Central memory CD8-positive, alpha-beta T cell (primary cell): ENCODE measurements around the gene PFKFB2.

Experiments used
- ATAC-seq: fragments of 150-1000 bp; cut with Tn5 transposase; replicated peaks from 2 replicates; pipeline ENCODE4 v1.10.0; 2022; ENCODE audit warnings: mild to moderate bottlenecking, moderate FRiP score, moderate number of reproducible peaks; ENCODE audit not compliant: poor library complexity, severe bottlenecking; ENCODE audit errors: extremely low read depth
- DNase-seq, 2 donors: peaks; one replicate each; pipeline ENCODE4 v3.0.0; 2021; ENCODE audit warnings: low spot score in 2 of 2
- H3K27ac Mint-ChIP-seq: one replicate; pipeline ENCODE4 v1.8.0; 2022; ENCODE audit warnings: low read depth, mild to moderate bottlenecking, moderate library complexity, mixed read lengths
- H3K27me3 Mint-ChIP-seq: one replicate; pipeline ENCODE4 v1.8.0; 2022; ENCODE audit warnings: mixed read lengths
- H3K36me3 Mint-ChIP-seq: one replicate; pipeline ENCODE4 v1.8.0; 2022; ENCODE audit warnings: mild to moderate bottlenecking, moderate library complexity, mixed read lengths; ENCODE audit not compliant: insufficient read depth
- H3K4me1 Mint-ChIP-seq: one replicate; pipeline ENCODE4 v1.8.0; 2022; ENCODE audit warnings: mixed read lengths
- H3K4me3 Mint-ChIP-seq: one replicate; pipeline ENCODE4 v1.8.0; 2022; ENCODE audit warnings: mild to moderate bottlenecking, moderate library complexity, mixed read lengths
- H3K9me3 Mint-ChIP-seq: one replicate; pipeline ENCODE4 v1.8.0; 2022; ENCODE audit warnings: mixed read lengths

Gene PFKFB2

DNA sequence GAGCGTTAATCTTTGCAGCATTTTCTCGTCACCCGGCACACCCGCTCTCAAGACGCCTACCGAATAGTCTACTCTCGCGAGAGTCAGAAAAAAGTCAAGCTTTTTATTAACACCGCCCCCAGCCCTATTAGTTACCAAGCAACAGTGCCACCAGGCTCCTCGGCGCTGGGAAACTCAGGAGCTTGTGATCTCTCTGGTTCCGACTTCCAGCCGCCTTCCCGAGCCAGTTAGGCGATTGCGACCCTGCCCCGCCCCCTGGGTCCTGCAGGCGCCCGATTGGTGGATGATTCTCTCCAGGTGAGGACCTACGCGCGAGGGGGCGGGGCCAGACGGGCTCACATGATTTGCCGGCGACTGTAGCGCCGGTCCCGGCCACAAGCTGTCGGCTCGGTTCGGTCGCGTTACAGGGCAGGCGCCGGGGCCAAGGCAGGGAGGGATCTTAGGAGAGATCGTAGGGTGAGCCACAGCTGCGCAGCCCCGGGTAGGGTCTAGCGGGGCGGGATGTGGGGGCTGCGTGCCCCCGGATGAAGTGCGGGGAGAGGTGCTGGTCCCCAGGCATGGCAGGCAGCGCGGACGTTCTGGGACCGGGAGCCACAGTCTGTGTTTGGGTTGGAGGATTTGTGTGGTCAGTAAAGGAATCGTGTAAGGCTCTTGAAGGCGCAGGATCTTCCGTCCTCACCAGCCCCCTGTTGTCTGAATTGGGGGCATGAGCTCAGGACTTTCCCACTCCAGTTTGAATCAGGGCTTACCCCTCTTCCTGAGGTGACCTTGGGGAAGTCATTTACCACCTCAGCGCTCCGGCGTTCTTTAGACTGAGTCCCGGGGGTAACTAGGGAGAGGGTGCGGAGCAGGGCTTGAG is at the start of gene PFKFB2:
PFKFB2 (plus strand) TSS at position 365 of the 859 bp plus-strand sequence. CDS start 1,443 bp downstream, outside the sequence.
- DNase-seq (peak; percentile 89 to 92), ATAC-seq (peak; percentile 83)
- peak within 1 kb of the TSS; percentile 98 for H3K27ac Mint-ChIP-seq
- H3K27me3 Mint-ChIP-seq: peaks cover 9% of the 10 kb centered on the region
- H3K4me1 Mint-ChIP-seq: peaks cover 46% of the 10 kb centered on the region
- no peaks in the 10 kb centered on the region for H3K9me3 Mint-ChIP-seq
- peaks cover 17% of the 10 kb centered on the region for H3K36me3 Mint-ChIP-seq
- H3K4me3 Mint-ChIP-seq: peak within 1 kb of the TSS; percentile 100

DNA sequence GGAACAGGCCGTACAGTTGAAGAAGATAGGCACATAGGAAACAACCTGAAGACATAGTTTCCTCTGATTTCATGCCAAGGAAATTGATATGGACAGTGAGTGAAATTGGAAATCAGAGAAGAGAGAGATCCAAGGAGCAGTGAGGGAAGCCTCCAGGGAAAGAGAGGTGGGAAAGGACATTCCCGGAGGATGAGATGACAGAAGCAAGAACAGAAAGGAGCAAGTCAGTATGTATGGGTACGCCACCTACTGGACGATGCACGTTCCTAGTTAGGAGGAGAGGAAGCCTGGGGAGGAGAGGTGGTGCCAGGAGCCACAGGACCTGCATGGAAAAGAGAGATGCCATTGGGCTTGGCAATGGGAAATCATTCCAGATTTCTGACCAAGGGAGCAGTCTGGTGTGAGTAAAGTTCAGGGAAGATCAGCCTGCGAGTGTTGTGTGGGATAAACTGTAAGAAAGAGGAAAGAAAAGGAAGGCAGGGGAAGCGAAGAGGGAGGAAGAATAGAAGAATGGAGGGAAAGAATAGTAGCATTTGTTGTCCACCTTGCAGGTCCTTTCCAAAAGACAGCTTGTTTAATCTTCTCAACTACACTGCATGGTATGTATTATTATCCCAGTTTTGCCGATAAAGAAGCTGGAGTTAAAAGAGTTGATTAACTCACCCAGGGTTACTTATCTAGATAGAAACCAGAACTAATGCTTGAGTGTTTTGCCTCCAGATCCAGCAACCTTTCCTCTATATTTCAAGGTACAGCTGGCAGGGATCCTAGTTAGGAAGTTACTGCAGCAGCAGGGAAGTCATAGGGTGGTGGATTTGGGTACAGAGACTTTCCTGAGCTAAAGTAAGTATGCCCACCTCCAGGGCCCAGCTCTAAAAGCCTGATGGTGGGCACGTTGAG is 47.9 kb upstream of the PFKFB2 start:
- DNase-seq (peak in 1 of 2 donors; percentile 21), ATAC-seq (no peak)
- Mint-ChIP-seq H3K27me3 (peaks cover 32% of the 10 kb centered on the region), H3K4me1 (peaks cover 6% of the 10 kb centered on the region), H3K9me3 (no peaks in the 10 kb centered on the region), H3K27ac (no peak overlapping the region), H3K36me3 (peaks cover 2% of the 10 kb centered on the region), H3K4me3 (no peak overlapping the region)

DNA sequence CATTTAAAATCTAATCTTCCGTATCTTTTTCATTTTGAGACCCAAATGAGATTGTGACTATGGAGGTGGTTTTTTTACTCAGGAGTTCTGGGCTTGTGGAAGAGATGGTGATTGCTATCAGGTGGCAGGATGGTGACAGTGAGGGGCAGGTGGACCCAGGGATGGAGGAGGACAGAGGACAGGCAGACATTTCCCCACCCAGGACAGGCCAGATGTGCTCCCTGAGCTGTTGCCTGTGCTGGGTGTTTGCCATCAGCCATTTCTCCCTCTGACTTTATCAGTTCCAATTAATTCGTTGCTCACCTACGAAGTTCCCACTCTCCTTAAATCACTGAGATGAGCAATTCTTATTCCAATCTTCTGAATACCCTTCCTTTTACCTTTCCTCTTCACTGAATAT is 47.0 kb upstream of the PFKFB2 start:
- peaks cover 2% of the 10 kb centered on the region for H3K36me3 Mint-ChIP-seq
- no peak for ATAC-seq
- H3K27me3 Mint-ChIP-seq: peaks cover 32% of the 10 kb centered on the region
- DNase-seq: no peak
- no peaks in the 10 kb centered on the region for H3K9me3 Mint-ChIP-seq
- no peak overlapping the region for H3K27ac Mint-ChIP-seq
- peaks cover 6% of the 10 kb centered on the region for H3K4me1 Mint-ChIP-seq
- no peak overlapping the region for H3K4me3 Mint-ChIP-seq

DNA sequence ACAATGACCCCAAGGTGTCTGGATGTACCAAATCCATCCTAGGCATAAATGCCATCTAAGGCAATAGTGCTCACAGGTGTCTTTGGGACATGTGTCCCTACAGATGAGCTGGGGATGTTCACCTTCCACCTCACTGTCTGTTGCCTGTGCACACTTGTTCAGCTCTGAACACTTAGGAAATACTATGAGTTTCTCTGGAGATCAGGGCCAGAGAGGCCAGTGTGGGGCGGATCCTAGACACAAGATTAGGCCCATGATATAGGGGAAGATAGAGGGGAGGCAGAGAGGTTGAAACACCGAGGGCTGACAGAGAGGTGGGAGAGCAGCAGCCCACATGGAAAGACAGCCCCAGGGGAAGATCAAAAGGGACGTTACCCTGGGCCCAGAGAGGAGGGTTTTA is 46.2 kb upstream of the PFKFB2 start:
- H3K27me3 Mint-ChIP-seq: peaks cover 37% of the 10 kb centered on the region
- ATAC-seq: no peak
- no peaks in the 10 kb centered on the region for H3K9me3 Mint-ChIP-seq
- H3K4me3 Mint-ChIP-seq: no peak overlapping the region
- no peak overlapping the region for H3K27ac Mint-ChIP-seq
- peaks cover 6% of the 10 kb centered on the region for H3K4me1 Mint-ChIP-seq
- DNase-seq: no peak
- peaks cover 2% of the 10 kb centered on the region for H3K36me3 Mint-ChIP-seq

DNA sequence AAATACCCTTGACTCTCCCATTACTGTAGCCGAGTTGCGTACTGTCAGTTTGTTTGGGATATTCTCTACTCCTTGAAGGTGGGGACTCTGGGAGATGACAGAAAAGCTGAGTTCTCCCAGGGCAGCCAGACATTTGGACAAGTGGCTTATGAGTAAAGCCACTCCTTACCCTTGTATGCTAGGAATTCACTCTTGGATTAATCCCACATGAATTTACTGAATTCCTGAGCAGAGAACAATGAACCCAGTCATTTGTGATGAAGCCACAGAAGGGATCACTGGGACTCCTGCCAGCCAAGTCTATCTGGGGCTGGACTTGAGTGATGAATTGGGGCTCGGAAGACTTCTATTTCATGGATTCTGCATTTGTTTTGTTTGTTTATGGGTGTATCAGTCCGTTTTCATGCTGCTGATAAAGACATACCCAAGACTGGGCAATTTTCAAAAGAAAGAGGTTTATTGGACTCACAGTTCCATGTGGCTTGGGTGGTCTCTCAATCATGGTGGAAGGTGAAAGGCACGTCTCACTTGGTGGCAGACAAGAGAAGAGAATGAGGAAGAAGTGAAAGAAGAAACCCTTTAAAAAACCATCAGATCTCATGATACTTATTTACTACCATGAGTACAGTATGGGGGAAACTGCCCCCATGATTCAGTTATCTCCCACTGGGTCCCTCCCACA is 45.6 kb upstream of the PFKFB2 start:
- DNase-seq (no peak), ATAC-seq (no peak)
- Mint-ChIP-seq H3K27ac (no peak overlapping the region), H3K9me3 (no peaks in the 10 kb centered on the region), H3K27me3 (peaks cover 43% of the 10 kb centered on the region), H3K4me3 (no peak overlapping the region), H3K4me1 (peaks cover 6% of the 10 kb centered on the region), H3K36me3 (peaks cover 2% of the 10 kb centered on the region)

DNA sequence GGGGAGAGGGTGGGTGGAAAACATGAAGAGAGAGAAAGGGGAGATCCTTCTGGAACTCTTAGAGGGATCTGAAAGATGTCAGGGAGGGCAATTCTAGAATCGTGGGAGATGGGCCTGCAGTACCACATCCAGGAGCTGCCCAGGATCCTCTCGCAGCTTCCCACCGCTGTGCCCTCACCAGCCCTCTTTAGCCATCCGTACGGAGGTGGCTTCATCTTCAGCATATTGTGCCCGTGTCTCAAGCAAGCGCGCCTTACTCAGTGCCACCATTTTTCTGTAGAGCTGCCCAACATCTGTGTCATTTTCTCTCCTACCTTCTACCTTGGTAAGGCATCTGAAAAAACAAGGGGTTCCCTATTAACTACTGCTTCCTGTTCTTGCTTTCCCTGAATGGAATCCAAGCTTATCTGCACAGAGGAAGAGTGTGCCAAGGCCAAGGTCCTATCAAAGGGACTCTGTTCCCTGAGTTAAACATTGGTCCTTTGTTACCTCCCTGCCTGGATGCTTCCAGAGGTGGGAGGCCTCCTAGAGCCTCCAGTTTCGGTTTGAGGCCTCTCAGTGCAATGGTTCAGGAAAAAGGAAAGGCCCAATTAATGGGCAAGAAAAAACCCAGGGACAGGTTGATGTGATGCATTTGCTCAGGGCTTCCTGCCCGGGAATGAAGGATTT is 43.8 kb upstream of the PFKFB2 start:
- H3K27ac Mint-ChIP-seq: no peak overlapping the region

DNA sequence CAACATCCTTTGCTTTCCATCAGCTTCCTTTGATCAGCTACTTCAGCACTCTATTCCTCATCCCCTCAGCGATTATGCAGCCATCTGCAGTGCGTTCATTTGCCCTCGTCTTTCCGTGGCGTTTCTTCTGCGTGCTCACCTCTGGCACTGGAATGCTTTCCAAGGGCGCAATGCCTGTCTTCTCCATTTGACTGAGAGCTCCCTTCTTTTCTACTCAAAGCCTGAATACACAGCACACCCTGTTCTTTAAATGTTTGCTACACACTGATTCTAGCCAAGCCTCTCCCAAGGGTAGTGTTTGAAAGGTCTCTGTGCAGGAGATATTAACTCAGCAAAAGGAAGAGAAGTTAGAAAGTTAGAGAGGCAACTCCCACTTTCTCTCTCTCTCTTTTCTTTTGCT is 43.1 kb upstream of the PFKFB2 start:
- Mint-ChIP-seq H3K4me1 (peaks cover 2% of the 10 kb centered on the region), H3K9me3 (no peaks in the 10 kb centered on the region), H3K36me3 (peaks cover 2% of the 10 kb centered on the region), H3K27me3 (peaks cover 64% of the 10 kb centered on the region), H3K4me3 (no peak overlapping the region), H3K27ac (no peak overlapping the region)
- ATAC-seq: no peak
- DNase-seq: no peak

More for the DNA sequence above, 43.8 kb upstream of the PFKFB2 start:
- H3K27me3 Mint-ChIP-seq: peaks cover 61% of the 10 kb centered on the region
- no peak for DNase-seq
- peaks cover 2% of the 10 kb centered on the region for H3K36me3 Mint-ChIP-seq
- peaks cover 6% of the 10 kb centered on the region for H3K4me1 Mint-ChIP-seq
- no peak for ATAC-seq
- no peaks in the 10 kb centered on the region for H3K9me3 Mint-ChIP-seq
- H3K4me3 Mint-ChIP-seq: no peak overlapping the region

DNA sequence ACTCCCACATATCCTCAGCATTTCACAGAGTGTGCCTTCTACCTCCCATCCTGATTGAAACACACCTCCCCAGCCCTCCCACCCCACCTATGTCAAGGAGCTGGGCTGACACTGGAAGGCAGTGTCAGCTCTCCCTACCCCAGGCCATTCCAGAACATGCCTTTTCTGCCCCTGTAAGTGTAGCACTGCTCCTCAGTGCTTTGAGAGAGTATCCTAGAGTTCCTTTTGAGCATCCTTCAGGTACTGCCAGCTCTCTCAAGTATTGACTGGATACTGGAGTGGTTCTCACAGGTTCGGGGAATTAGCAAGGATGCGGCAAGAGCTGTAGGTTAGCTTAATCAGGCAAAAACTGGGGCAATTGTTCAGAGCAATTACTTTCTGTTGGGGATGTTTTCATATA is 42.3 kb upstream of the PFKFB2 start:
- DNase-seq (no peak), ATAC-seq (no peak)
- Mint-ChIP-seq H3K36me3 (peaks cover 2% of the 10 kb centered on the region), H3K27me3 (peaks cover 65% of the 10 kb centered on the region), H3K4me3 (no peak overlapping the region), H3K27ac (no peak overlapping the region), H3K4me1 (no peaks in the 10 kb centered on the region), H3K9me3 (no peaks in the 10 kb centered on the region)

DNA sequence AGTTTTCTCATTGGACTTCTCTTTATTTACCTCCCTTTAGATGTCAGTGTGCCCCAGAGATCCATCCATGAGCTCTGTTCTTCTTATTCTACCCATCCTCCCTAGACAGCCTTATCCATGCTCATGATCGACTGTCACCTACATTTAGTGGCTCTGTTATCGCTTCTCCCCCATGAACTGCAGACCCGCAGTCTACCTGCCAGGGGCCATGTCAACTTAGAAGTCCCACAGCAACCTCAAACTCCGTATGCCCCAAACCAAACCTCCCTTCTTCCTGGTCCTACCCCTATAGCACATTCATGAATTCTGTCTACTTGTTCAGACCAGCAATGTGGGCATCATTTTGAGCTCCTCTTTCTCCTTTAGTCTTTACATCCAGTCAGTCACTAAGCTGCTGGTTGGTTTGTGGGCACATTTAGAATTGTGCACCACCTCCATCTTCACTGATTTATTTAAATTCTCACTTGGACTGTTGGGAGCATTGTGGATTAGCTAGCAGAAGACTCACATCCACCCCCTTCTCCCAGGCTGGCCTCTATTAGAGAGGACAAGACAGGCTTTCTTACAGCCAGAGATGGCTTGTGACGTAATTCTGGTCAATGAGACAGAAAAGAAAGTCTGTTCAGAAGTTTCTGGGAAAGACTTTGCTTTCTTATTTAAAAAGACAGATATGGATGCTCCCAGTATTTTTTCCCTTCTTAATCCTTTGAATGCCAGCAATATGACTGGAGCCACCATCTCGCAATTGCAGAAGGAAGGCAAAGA is 39.6 kb upstream of the PFKFB2 start:
- Mint-ChIP-seq H3K4me3 (no peak overlapping the region), H3K27ac (no peak overlapping the region), H3K4me1 (no peaks in the 10 kb centered on the region), H3K36me3 (peaks cover 3% of the 10 kb centered on the region), H3K27me3 (peaks cover 51% of the 10 kb centered on the region), H3K9me3 (no peaks in the 10 kb centered on the region)
- no peak for DNase-seq
- ATAC-seq: no peak

DNA sequence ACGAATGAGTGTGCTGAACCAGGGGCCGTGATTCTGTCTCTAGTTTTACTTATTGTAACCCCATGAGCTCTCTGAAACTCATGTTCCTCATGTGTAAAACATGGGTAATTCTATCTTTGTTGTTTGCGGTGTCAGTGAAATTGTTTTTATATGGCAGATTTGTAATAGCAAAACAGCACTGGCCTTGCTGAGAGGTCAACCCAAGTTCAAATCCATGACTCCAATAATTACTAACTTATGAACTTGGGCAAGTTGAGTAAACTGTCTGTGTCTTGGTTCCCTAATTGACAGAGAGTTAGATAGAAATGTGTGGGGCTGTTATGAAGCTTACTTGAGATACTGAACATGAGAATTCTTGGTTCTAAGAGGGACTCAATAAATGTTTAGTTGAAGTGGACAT is 38.3 kb upstream of the PFKFB2 start:
- ATAC-seq (no peak), DNase-seq (no peak)
- H3K9me3 Mint-ChIP-seq: no peaks in the 10 kb centered on the region
- no peak overlapping the region for H3K4me3 Mint-ChIP-seq
- no peak overlapping the region for H3K27ac Mint-ChIP-seq
- H3K4me1 Mint-ChIP-seq: no peaks in the 10 kb centered on the region
- H3K27me3 Mint-ChIP-seq: peaks cover 51% of the 10 kb centered on the region
- H3K36me3 Mint-ChIP-seq: peaks cover 3% of the 10 kb centered on the region

DNA sequence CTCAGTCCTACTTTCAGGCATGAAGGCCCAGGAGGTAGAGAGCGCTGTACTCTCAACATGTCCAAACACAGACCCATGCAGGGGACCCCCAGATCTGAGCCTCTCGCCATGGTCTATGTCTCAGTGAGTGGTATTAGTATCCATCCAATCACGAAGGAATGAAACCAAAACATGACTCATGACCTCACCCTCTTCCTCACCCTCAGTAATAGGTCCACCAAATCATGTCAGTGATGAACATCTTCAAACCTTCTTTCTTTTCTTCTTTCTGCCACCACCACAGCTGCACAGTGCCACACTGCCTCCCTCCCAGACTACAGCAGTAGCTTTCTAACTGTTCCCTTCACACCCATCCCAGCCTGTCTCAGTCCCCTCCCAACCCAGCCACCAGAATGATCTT is 37.3 kb upstream of the PFKFB2 start:
- ATAC-seq (no peak), DNase-seq (no peak)
- Mint-ChIP-seq H3K27ac (no peak overlapping the region), H3K27me3 (peaks cover 55% of the 10 kb centered on the region), H3K4me1 (no peaks in the 10 kb centered on the region), H3K9me3 (no peaks in the 10 kb centered on the region), H3K36me3 (peaks cover 1% of the 10 kb centered on the region), H3K4me3 (no peak overlapping the region)
